T-cell (primary cell): Measurements from ENCODE around the gene CALML5. TPM values are rescaled to one million over a fixed set of nuclear protein-coding genes. Genes with fewer than 3 reads are reported as not detected.

Source experiments
- ATAC-seq, 4 experiments: fragments of 200-7000 bp in 3 of 4; fragments of 150-1000 bp in 1 of 4; cut with Tn5 transposase; replicated peaks in 1 of 4; 1 replicate in 3 of 4; 2 replicates in 1 of 4; pipeline ENCODE4 v1.10.0; 2021; ENCODE audit warnings: moderate library complexity in 3 of 4, mild to moderate bottlenecking in 2 of 4, moderate number of reproducible peaks in 1 of 4
- CTCF ChIA-PET, 2 donors: fragments of 300-600 bp; sonication (Branson Sonifier 250); formaldehyde crosslinking; loops; one replicate each; lab custom pipeline; 2022; ENCODE audit warnings: antibody characterized with exemption in 2 of 2; lab: Charles Lee
- POLR2A ChIA-PET, 2 donors: fragments of 300-600 bp; sonication (Branson Sonifier 250); formaldehyde crosslinking; loops; one replicate each; lab custom pipeline; 2022; ENCODE audit warnings: antibody characterized with exemption in 2 of 2; lab: Charles Lee
- DNase-seq, 35 experiments: peaks; one replicate each; pipeline versions ENCODE4 v3.0.0 to v3.0.0-alpha.2; 2013 to 2023
- H3K27ac ChIP-seq: one replicate; pipeline ENCODE4 v1.5.1; 2013; ENCODE audit warnings: low read length
- H3K27me3 ChIP-seq, 2 experiments: replicated peaks in 1 of 2; 1 replicate in 1 of 2; 2 replicates in 1 of 2; pipeline versions ENCODE4 v1.6.1 to v1.7.0; 2013; ENCODE audit warnings: low read length in 1 of 2, mixed read lengths in 1 of 2; ENCODE audit not compliant: control insufficient read depth in 2 of 2, insufficient read depth in 2 of 2; ENCODE audit errors: extremely low read depth in 1 of 2
- H3K36me3 ChIP-seq, 2 donors: 1 replicate in 1 of 2; 2 replicates in 1 of 2; pipeline versions ENCODE4 v1.6.1 to v1.7.0; 2013; ENCODE audit warnings: low read length in 1 of 2; ENCODE audit not compliant: control insufficient read depth in 2 of 2, insufficient read depth in 1 of 2; ENCODE audit errors: extremely low read depth in 1 of 2
- H3K4me1 ChIP-seq, 2 experiments: 1 replicate in 1 of 2; 2 replicates in 1 of 2; pipeline versions ENCODE4 v1.6.1 to v1.7.0; 2013; ENCODE audit warnings: low read length in 2 of 2, mixed read lengths in 1 of 2; ENCODE audit not compliant: insufficient read depth in 2 of 2, control insufficient read depth in 1 of 2; ENCODE audit errors: extremely low read depth in 1 of 2
- H3K4me3 ChIP-seq, 2 donors: 1 replicate in 1 of 2; 2 replicates in 1 of 2; pipeline versions ENCODE4 v1.5.1 to v1.7.0; 2013; ENCODE audit warnings: mild to moderate bottlenecking in 2 of 2, low read length in 1 of 2, moderate library complexity in 1 of 2; ENCODE audit not compliant: control insufficient read depth in 1 of 2; ENCODE audit errors: extremely low read depth in 1 of 2
- H3K9me3 ChIP-seq: 2 replicates; pipeline ENCODE4 v1.7.0; 2013
- H3K27ac Mint-ChIP-seq, 2 donors: one replicate each; pipeline ENCODE4 v1.8.0; 2020 to 2021; ENCODE audit warnings: mild to moderate bottlenecking in 2 of 2, mixed read lengths in 2 of 2
- H3K27me3 Mint-ChIP-seq, 2 donors: one replicate each; pipeline ENCODE4 v1.8.0; 2021 to 2022; ENCODE audit warnings: mixed read lengths in 2 of 2
- H3K36me3 Mint-ChIP-seq: one replicate; pipeline ENCODE4 v1.8.0; 2021; ENCODE audit warnings: mixed read lengths
- H3K4me1 Mint-ChIP-seq, 3 donors: one replicate each; pipeline ENCODE4 v1.8.0; 2020 to 2022; ENCODE audit warnings: mixed read lengths in 3 of 3, mild to moderate bottlenecking in 1 of 3
- H3K4me3 Mint-ChIP-seq, 3 donors: one replicate each; pipeline ENCODE4 v1.8.0; 2020 to 2022; ENCODE audit warnings: mild to moderate bottlenecking in 3 of 3, mixed read lengths in 3 of 3, moderate library complexity in 3 of 3
- H3K9me3 Mint-ChIP-seq, 3 donors: one replicate each; pipeline ENCODE4 v1.8.0; 2020 to 2022; ENCODE audit warnings: mixed read lengths in 3 of 3
- WGBS: methylation state at CpG from one replicate; pipeline ENCODE4 v1.1.5; 2013; ENCODE audit warnings: missing lambda C conversion rate; ENCODE audit not compliant: insufficient coverage; 5-methylcytosine and 5-hydroxymethylcytosine counted together
- total RNA-seq, 35 experiments: library from RNA in 6 of 35; stranded (reverse) in 6 of 35; fragments of 120-200 nt in 1 of 35; gene quantifications; one replicate each; pipeline versions ENCODE4 v1.2.1 to v1.2.4 and lab custom pipeline; 2013 to 2026

Gene CALML5
- total RNA-seq, 5 donors from 2014 or later (not counting 1 experiment from before 2014, with no cell fraction given) = not detected

GRCh38 chr10:5518143-5518542, 18.8 kb upstream of the CALML5 start:
- POLR2A ChIA-PET = no interaction called here
- H3K4me1 Mint-ChIP-seq = peaks cover 5 to 7% (median 5%) of the 10 kb centered on the region in 3 donors
- no CpG with 5 or more reads among the region's 5 CpGs for WGBS
- H3K4me3 Mint-ChIP-seq = no peak overlapping the region
- peaks cover 0 to 10% (median 4%) of the 10 kb centered on the region in 3 donors for H3K9me3 Mint-ChIP-seq
- CTCF ChIA-PET = no interaction called here
- ATAC-seq (no peak), DNase-seq (no peak)
- no peak overlapping the region for H3K27ac ChIP-seq
- H3K9me3 ChIP-seq = no peaks in the 10 kb centered on the region
- H3K27ac Mint-ChIP-seq = no peak overlapping the region
- H3K27me3 ChIP-seq = peaks cover 0 to 11% of the 10 kb centered on the region in 2 experiments
- H3K27me3 Mint-ChIP-seq = peaks cover 3 to 12% of the 10 kb centered on the region in 2 donors
- H3K4me1 ChIP-seq = peaks cover 2 to 5% of the 10 kb centered on the region in 2 experiments
- no peaks in the 10 kb centered on the region for H3K36me3 Mint-ChIP-seq
- H3K4me3 ChIP-seq = no peak overlapping the region
- H3K36me3 ChIP-seq = no peaks in the 10 kb centered on the region

GRCh38 chr10:5517546-5517945, 18.2 kb upstream of the CALML5 start:
- Histone ChIP-seq H3K27me3 (peaks cover 0 to 15% of the 10 kb centered on the region in 2 experiments), H3K4me1 (peaks cover 2 to 11% of the 10 kb centered on the region in 2 experiments), H3K4me3 (no peak overlapping the region), H3K9me3 (no peaks in the 10 kb centered on the region), H3K27ac (no peak overlapping the region), H3K36me3 (no peaks in the 10 kb centered on the region)
- no peaks in the 10 kb centered on the region for H3K36me3 Mint-ChIP-seq
- WGBS = no CpG with 5 or more reads among the region's 5 CpGs
- ChIA-PET CTCF (no interaction called here), POLR2A (no interaction called here)
- H3K27me3 Mint-ChIP-seq = peaks cover 4 to 16% of the 10 kb centered on the region in 2 donors
- no peak overlapping the region for H3K27ac Mint-ChIP-seq
- ATAC-seq (no peak), DNase-seq (no peak)
- H3K9me3 Mint-ChIP-seq = peaks cover 0 to 10% (median 4%) of the 10 kb centered on the region in 3 donors
- peaks cover 9 to 13% (median 11%) of the 10 kb centered on the region in 3 donors for H3K4me1 Mint-ChIP-seq
- no peak overlapping the region for H3K4me3 Mint-ChIP-seq

GRCh38 chr10:5515948-5516761, 16.8 kb upstream of the CALML5 start:
- Histone ChIP-seq H3K36me3 (no peaks in the 10 kb centered on the region), H3K27ac (no peak overlapping the region), H3K27me3 (peaks cover 0 to 22% of the 10 kb centered on the region in 2 experiments), H3K4me3 (no peak overlapping the region), H3K4me1 (peaks cover 2 to 13% of the 10 kb centered on the region in 2 experiments), H3K9me3 (no peaks in the 10 kb centered on the region)
- no peak overlapping the region for H3K4me3 Mint-ChIP-seq
- ChIA-PET CTCF (no interaction called here), POLR2A (no interaction called here)
- peaks cover 9 to 19% (median 15%) of the 10 kb centered on the region in 3 donors for H3K4me1 Mint-ChIP-seq
- ATAC-seq (no peak), DNase-seq (no peak)
- WGBS = 75% methylated on average over 10 of the region's 10 CpGs
- H3K27ac Mint-ChIP-seq = no peak overlapping the region
- H3K27me3 Mint-ChIP-seq = peaks cover 11 to 23% of the 10 kb centered on the region in 2 donors
- no peaks in the 10 kb centered on the region for H3K36me3 Mint-ChIP-seq
- H3K9me3 Mint-ChIP-seq = peaks cover 0 to 10% (median 4%) of the 10 kb centered on the region in 3 donors

GRCh38 chr10:5514226-5514850, 15.0 kb upstream of the CALML5 start:
- H3K27ac ChIP-seq = no peak overlapping the region
- Mint-ChIP-seq H3K4me1 (peaks cover 9 to 19% (median 15%) of the 10 kb centered on the region in 3 donors), H3K36me3 (no peaks in the 10 kb centered on the region), H3K4me3 (no peak overlapping the region), H3K27ac (no peak overlapping the region), H3K27me3 (peaks cover 11 to 23% of the 10 kb centered on the region in 2 donors), H3K9me3 (peaks cover 0 to 7% (median 4%) of the 10 kb centered on the region in 3 donors)
- CTCF ChIA-PET = no interaction called here
- H3K4me3 ChIP-seq = no peak overlapping the region
- H3K4me1 ChIP-seq = peaks cover 2 to 13% of the 10 kb centered on the region in 2 experiments
- POLR2A ChIA-PET = no interaction called here
- 85% methylated on average over 14 of the region's 16 CpGs for WGBS
- no peaks in the 10 kb centered on the region for H3K9me3 ChIP-seq
- DNase-seq = no peak
- peaks cover 0 to 22% of the 10 kb centered on the region in 2 experiments for H3K27me3 ChIP-seq
- no peak for ATAC-seq
- H3K36me3 ChIP-seq = no peaks in the 10 kb centered on the region

GRCh38 chr10:5512881-5513612, 13.7 kb upstream of the CALML5 start:
- WGBS = 46% methylated on average over 6 of the region's 15 CpGs

GRCh38 chr10:5512331-5512730, 13.0 kb upstream of the CALML5 start:
- ChIA-PET CTCF (interaction anchor here in 1 of 2 donors (0.5 kb wide), 1 partner anchor 1520 kb away, joined by 3 read pairs; no protein-coding TSS in a partner anchor), POLR2A (no interaction called here)
- H3K27me3 Mint-ChIP-seq = peaks cover 11 to 23% of the 10 kb centered on the region in 2 donors
- peaks cover 9 to 19% (median 15%) of the 10 kb centered on the region in 3 donors for H3K4me1 Mint-ChIP-seq
- no peak overlapping the region for H3K27ac Mint-ChIP-seq
- H3K4me3 Mint-ChIP-seq = peak overlapping the region in 1 of 3 donors; percentile 45
- Histone ChIP-seq H3K36me3 (no peaks in the 10 kb centered on the region), H3K27ac (no peak overlapping the region), H3K4me1 (peaks cover 2 to 13% of the 10 kb centered on the region in 2 experiments), H3K9me3 (no peaks in the 10 kb centered on the region), H3K27me3 (peaks cover 0 to 30% of the 10 kb centered on the region in 2 experiments), H3K4me3 (no peak overlapping the region)
- DNase-seq = no peak
- WGBS = 94% methylated on average over 24 of the region's 25 CpGs
- no peaks in the 10 kb centered on the region for H3K36me3 Mint-ChIP-seq
- peaks cover 0 to 7% (median 0%) of the 10 kb centered on the region in 3 donors for H3K9me3 Mint-ChIP-seq
- ATAC-seq = no peak

More at GRCh38 chr10:5512881-5513612, 13.7 kb upstream of the CALML5 start:
- Histone ChIP-seq H3K4me1 (peaks cover 2 to 13% of the 10 kb centered on the region in 2 experiments), H3K36me3 (no peaks in the 10 kb centered on the region), H3K27me3 (peaks cover 0 to 24% of the 10 kb centered on the region in 2 experiments), H3K27ac (no peak overlapping the region), H3K4me3 (no peak overlapping the region), H3K9me3 (no peaks in the 10 kb centered on the region)
- DNase-seq (peak in 1 of 35 experiments; percentile 4), ATAC-seq (peak in 1 of 4 experiments; percentile 37)
- Mint-ChIP-seq H3K4me1 (peaks cover 9 to 19% (median 15%) of the 10 kb centered on the region in 3 donors), H3K27me3 (peaks cover 11 to 23% of the 10 kb centered on the region in 2 donors), H3K27ac (peak overlapping the region in 1 of 2 donors; percentile 32), H3K9me3 (peaks cover 0 to 7% (median 0%) of the 10 kb centered on the region in 3 donors), H3K36me3 (no peaks in the 10 kb centered on the region), H3K4me3 (peak overlapping the region in 1 of 3 donors; percentile 45)
- CTCF ChIA-PET = no interaction called here
- POLR2A ChIA-PET = no interaction called here
